Liver (tissue), 9 donors: ENCODE measurements around the gene CLCF1. TPM values are rescaled to one million over a fixed set of nuclear protein-coding genes. Genes with fewer than 3 reads are reported as not detected.

ENCODE experiments used
- DNase-seq: peaks from one replicate; pipeline ENCODE4 v3.0.0-alpha.2; 2017; ENCODE audit warnings: low spot score
- H3K27ac ChIP-seq, 2 donors: one replicate each; pipeline ENCODE4 v1.7.0; 2013; ENCODE audit warnings: inconsistent platforms in 2 of 2, low read length in 2 of 2, control low read depth in 1 of 2, low read depth in 1 of 2, mild to moderate bottlenecking in 1 of 2
- H3K27me3 ChIP-seq, 4 donors: one replicate each; pipeline versions ENCODE4 v1.6.1 to v1.7.0; 2013; ENCODE audit warnings: low read length in 3 of 4, inconsistent platforms in 1 of 4, mild to moderate bottlenecking in 1 of 4, moderate library complexity in 1 of 4; ENCODE audit not compliant: control insufficient read depth in 4 of 4, insufficient read depth in 4 of 4
- H3K36me3 ChIP-seq, 4 donors: one replicate each; pipeline versions ENCODE4 v1.6.1 to v1.7.0; 2013; ENCODE audit warnings: low read length in 3 of 4, mild to moderate bottlenecking in 3 of 4, low read depth in 1 of 4, moderate library complexity in 1 of 4; ENCODE audit not compliant: control insufficient read depth in 4 of 4, insufficient read depth in 3 of 4
- H3K4me1 ChIP-seq, 4 donors: one replicate each; pipeline versions ENCODE4 v1.6.1 to v1.7.0; 2013; ENCODE audit warnings: low read length in 3 of 4, mild to moderate bottlenecking in 3 of 4, moderate library complexity in 1 of 4; ENCODE audit not compliant: control insufficient read depth in 4 of 4, insufficient read depth in 4 of 4
- H3K4me3 ChIP-seq, 3 donors: one replicate each; pipeline versions ENCODE4 v1.6.1 to v1.7.0; 2013; ENCODE audit warnings: low read length in 3 of 3, control low read depth in 1 of 3, low read depth in 1 of 3, mild to moderate bottlenecking in 1 of 3
- H3K9ac ChIP-seq, 2 donors: one replicate each; pipeline ENCODE4 v1.7.0; 2013; ENCODE audit warnings: low read length in 2 of 2, mild to moderate bottlenecking in 2 of 2, moderate library complexity in 2 of 2, control low read depth in 1 of 2, low read depth in 1 of 2
- H3K9me3 ChIP-seq, 4 donors: one replicate each; pipeline versions ENCODE4 v1.6.1 to v1.7.0; 2013; ENCODE audit warnings: low read length in 3 of 4; ENCODE audit not compliant: control insufficient read depth in 4 of 4
- ATF3 ChIP-seq: IDR thresholded peaks from 2 replicates; pipeline ENCODE4 v1.6.1; 2016; ENCODE audit warnings: antibody characterized with exemption
- CTCF ChIP-seq: fragments of 150-350 bp; IDR thresholded peaks from 2 replicates; pipeline ENCODE4 v1.5.1; 2017; ENCODE audit warnings: improper control_type of control experiment, low read depth, low read length; ENCODE audit not compliant: missing input control
- EGR1 ChIP-seq, 2 donors: IDR thresholded peaks; 2 replicates each; pipeline ENCODE4 v1.6.1; 2016 to 2018; ENCODE audit warnings: antibody characterized with exemption in 2 of 2, low read depth in 2 of 2
- FOXA1 ChIP-seq: IDR thresholded peaks from 2 replicates; pipeline ENCODE4 v1.6.1; 2016; ENCODE audit warnings: antibody characterized with exemption
- FOXA2 ChIP-seq: IDR thresholded peaks from 2 replicates; pipeline ENCODE4 v1.6.1; 2016; ENCODE audit warnings: antibody characterized with exemption
- GABPA ChIP-seq, 2 donors: IDR thresholded peaks in 1 of 2; conservative IDR thresholded peaks in 1 of 2; 2 replicates each; pipeline ENCODE4 v1.6.1; 2016; ENCODE audit warnings: antibody characterized with exemption in 2 of 2, mild to moderate bottlenecking in 1 of 2, moderate library complexity in 1 of 2
- HNF4A ChIP-seq, 2 donors: conservative IDR thresholded peaks; 2 replicates each; pipeline ENCODE4 v1.6.1; 2016; ENCODE audit warnings: antibody characterized with exemption in 2 of 2, mild to moderate bottlenecking in 2 of 2
- HNF4G ChIP-seq: IDR thresholded peaks from 2 replicates; pipeline ENCODE4 v1.6.1; 2016; ENCODE audit warnings: antibody characterized with exemption
- JUND ChIP-seq, 2 donors: IDR thresholded peaks; 2 replicates each; pipeline ENCODE4 v1.6.1; 2016; ENCODE audit warnings: antibody characterized with exemption in 2 of 2
- MAX ChIP-seq: IDR thresholded peaks from 2 replicates; pipeline ENCODE4 v1.6.1; 2016; ENCODE audit warnings: antibody characterized with exemption
- NR2F2 ChIP-seq: IDR thresholded peaks from 2 replicates; pipeline ENCODE4 v1.6.1; 2016; ENCODE audit warnings: antibody characterized with exemption
- RAD21 ChIP-seq, 2 donors: IDR thresholded peaks; 2 replicates each; pipeline ENCODE4 v1.6.1; 2016; ENCODE audit warnings: antibody characterized with exemption in 2 of 2, mild to moderate bottlenecking in 2 of 2
- REST ChIP-seq: IDR thresholded peaks from 2 replicates; pipeline ENCODE4 v1.6.1; 2016; ENCODE audit warnings: antibody characterized with exemption, mild to moderate bottlenecking
- RXRA ChIP-seq, 2 donors: IDR thresholded peaks; 2 replicates each; pipeline ENCODE4 v1.6.1; 2017 to 2018; ENCODE audit warnings: antibody characterized with exemption in 2 of 2, mild to moderate bottlenecking in 1 of 2
- SP1 ChIP-seq: IDR thresholded peaks from 2 replicates; pipeline ENCODE4 v1.6.1; 2018; ENCODE audit warnings: antibody characterized with exemption, mild to moderate bottlenecking
- TAF1 ChIP-seq: conservative IDR thresholded peaks from 2 replicates; pipeline ENCODE4 v1.6.1; 2016; ENCODE audit warnings: antibody characterized with exemption, mild to moderate bottlenecking
- YY1 ChIP-seq: IDR thresholded peaks from 2 replicates; pipeline ENCODE4 v1.6.1; 2016; ENCODE audit warnings: antibody characterized with exemption, mild to moderate bottlenecking
- ZBTB33 ChIP-seq: IDR thresholded peaks from 2 replicates; pipeline ENCODE4 v1.6.1; 2016; ENCODE audit warnings: antibody characterized with exemption
- WGBS: extraction: QIAGEN DNeasy Blood & Tissue Kit; methylation state at CpG from one replicate; pipeline ENCODE4 v1.1.7; 2013; 5-methylcytosine and 5-hydroxymethylcytosine counted together
- polyA plus RNA-seq, 2 donors: library from polyadenylated mRNA; stranded (reverse) in 1 of 2; unstranded in 1 of 2; fragments of 200-250 nt in 1 of 2; fragments of >200 nt in 1 of 2; fragmentation: Nextera tagmentation in 1 of 2; extraction: Ambion mirVana in 1 of 2; gene quantifications; one replicate each; pipeline versions ENCODE4 v1.2.1 to v1.2.3, GENCODE V29; 2013 to 2015
- total RNA-seq, 2 donors: library from RNA; depleted of rRNA; stranded (reverse); fragments of >200 nt; gene quantifications; one replicate each; pipeline ENCODE4 v1.2.3, GENCODE V29; 2014
- donor health status: healthy.
- donor health status: healthy.
- donor health status: healthy.
- donor health status: healthy.
- donor health status: healthy.

Gene CLCF1
- total and polyA plus RNA-seq, 4 donors, result 0.14 to 1.8 (median 0.20) TPM

GRCh38 chr11:67419325-67420049 lies 46.1 kb upstream of the CLCF1 start:
- no peak overlapping the region for H3K9ac ChIP-seq
- no peak for DNase-seq
- TF ChIP-seq ATF3 (no peak), RAD21 (IDR thresholded peaks at IDR 0.05) (no peak), NR2F2 (no peak), SP1 (no peak), REST (no peak), RXRA (IDR thresholded peaks at IDR 0.05) (no peak), ZBTB33 (no peak), FOXA2 (no peak), HNF4G (no peak), FOXA1 (no peak), JUND (IDR thresholded peaks at IDR 0.05) (no peak), GABPA (IDR thresholded peaks at IDR 0.05 in 1 of 2, conservative IDR thresholded peaks at IDR 0.05 in 1 of 2) (no peak), YY1 (no peak), MAX (no peak), CTCF (no peak), TAF1 (no peak), HNF4A (conservative IDR thresholded peaks at IDR 0.05) (no peak), EGR1 (IDR thresholded peaks at IDR 0.05; ENCODE audit: low read depth in 2 of 2) (no peak)
- H3K9me3 ChIP-seq, result no peaks in the 10 kb centered on the region
- peak overlapping the region in 1 of 2 donors; percentile 23 for H3K27ac ChIP-seq
- 94% methylated on average over 21 of the region's 21 CpGs for WGBS
- H3K4me3 ChIP-seq, result no peak overlapping the region
- peaks cover 21 to 38% (median 28%) of the 10 kb centered on the region in 4 donors for H3K4me1 ChIP-seq
- H3K27me3 ChIP-seq, result no peaks in the 10 kb centered on the region
- H3K36me3 ChIP-seq, result no peaks in the 10 kb centered on the region
